ENCODE measurements around the gene NMRK1.

DNA sequence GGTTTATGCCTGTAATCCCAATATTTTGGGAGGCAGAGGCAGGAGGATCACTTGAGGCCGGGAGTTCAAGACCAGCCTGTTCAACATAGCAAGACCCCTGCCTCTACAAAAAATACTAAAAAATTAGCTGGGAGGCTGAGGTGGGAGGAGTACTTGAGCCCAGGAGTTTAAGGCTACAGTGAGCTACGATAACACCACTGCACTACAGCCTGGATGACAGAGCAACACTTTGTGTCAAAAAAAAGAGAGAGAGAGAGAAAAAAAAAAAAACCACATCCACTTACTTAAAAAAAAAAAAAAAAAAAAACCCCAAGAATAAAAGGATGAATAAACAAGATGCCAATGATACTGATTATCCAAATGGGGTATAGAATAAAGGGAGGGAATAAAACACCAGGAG lies 74.2 kb downstream of the NMRK1 start:
- TF ChIP-seq, protein P1, sequence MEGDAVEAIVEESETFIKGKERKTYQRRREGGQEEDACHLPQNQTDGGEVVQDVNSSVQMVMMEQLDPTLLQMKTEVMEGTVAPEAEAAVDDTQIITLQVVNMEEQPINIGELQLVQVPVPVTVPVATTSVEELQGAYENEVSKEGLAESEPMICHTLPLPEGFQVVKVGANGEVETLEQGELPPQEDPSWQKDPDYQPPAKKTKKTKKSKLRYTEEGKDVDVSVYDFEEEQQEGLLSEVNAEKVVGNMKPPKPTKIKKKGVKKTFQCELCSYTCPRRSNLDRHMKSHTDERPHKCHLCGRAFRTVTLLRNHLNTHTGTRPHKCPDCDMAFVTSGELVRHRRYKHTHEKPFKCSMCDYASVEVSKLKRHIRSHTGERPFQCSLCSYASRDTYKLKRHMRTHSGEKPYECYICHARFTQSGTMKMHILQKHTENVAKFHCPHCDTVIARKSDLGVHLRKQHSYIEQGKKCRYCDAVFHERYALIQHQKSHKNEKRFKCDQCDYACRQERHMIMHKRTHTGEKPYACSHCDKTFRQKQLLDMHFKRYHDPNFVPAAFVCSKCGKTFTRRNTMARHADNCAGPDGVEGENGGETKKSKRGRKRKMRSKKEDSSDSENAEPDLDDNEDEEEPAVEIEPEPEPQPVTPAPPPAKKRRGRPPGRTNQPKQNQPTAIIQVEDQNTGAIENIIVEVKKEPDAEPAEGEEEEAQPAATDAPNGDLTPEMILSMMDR (conservative IDR thresholded peaks at IDR 0.05 in 1 of 2, IDR thresholded peaks at IDR 0.05 in 1 of 2; ENCODE audit: extremely low read depth in 1 of 2, insufficient read depth in 1 of 2, low read depth in 1 of 2, low read length in 2 of 2), result no peak
- no peak for TF ChIP-seq EZH2 (IDR thresholded peaks at IDR 0.05; ENCODE audit: borderline replicate concordance, low read length)
